ENCODE data around the gene COX7A1. TPM values are rescaled to one million over a fixed set of nuclear protein-coding genes. Genes with fewer than 3 reads are reported as not detected.

Gene COX7A1
- total RNA-seq, 1 donor from 2014 or later: 1.7 TPM

GRCh38 chr19:36115453-36116343 lies 36.5 kb downstream of the COX7A1 start, which contains the start of gene TBCB:
Gene TBCB, plus strand, starts transcription at chr19:36115468. Its CDS starts 93 bp downstream, at chr19:36115561.
- DNase-seq (ENCODE audit: low read depth): no peak
- peak within 1 kb of the TSS; percentile 90 for H3K4me3 ChIP-seq (ENCODE audit: low read depth, low read length)
- no peak for TF ChIP-seq CTCF (conservative IDR thresholded peaks at IDR 0.05; ENCODE audit: low read depth, low read length)

- H3K4me3 ChIP-seq (ENCODE audit: low read depth, low read length): peak within 1 kb of the TSS; percentile 90
- TF ChIP-seq CTCF (conservative IDR thresholded peaks at IDR 0.05; ENCODE audit: low read depth, low read length): no peak
- DNase-seq (ENCODE audit: low read depth): peak; percentile 97
Measured at GRCh38 chr19:36114721-36115452, 37.4 kb downstream of the COX7A1 start, which contains the start of gene POLR2I. Gene POLR2I, minus strand, starts transcription at chr19:36114875. Its CDS starts 19 bp downstream, at chr19:36114856.

GRCh38 chr19:36113894-36114720 lies 38.1 kb downstream of the COX7A1 start:
- DNase-seq (ENCODE audit: low read depth): no peak
- peak overlapping the region; percentile 90 for H3K4me3 ChIP-seq (ENCODE audit: low read depth, low read length)
- TF ChIP-seq CTCF (conservative IDR thresholded peaks at IDR 0.05; ENCODE audit: low read depth, low read length): peak; percentile 35

GRCh38 chr19:36113425-36113824 lies 38.8 kb downstream of the COX7A1 start:
- peak overlapping the region; percentile 90 for H3K4me3 ChIP-seq (ENCODE audit: low read depth, low read length)
- DNase-seq (ENCODE audit: low read depth): no peak
- TF ChIP-seq CTCF (conservative IDR thresholded peaks at IDR 0.05; ENCODE audit: low read depth, low read length): no peak

GRCh38 chr19:36112678-36113077 lies 39.6 kb downstream of the COX7A1 start:
- H3K4me3 ChIP-seq (ENCODE audit: low read depth, low read length): no peak overlapping the region
- no peak for TF ChIP-seq CTCF (conservative IDR thresholded peaks at IDR 0.05; ENCODE audit: low read depth, low read length)
- no peak for DNase-seq (ENCODE audit: low read depth)

- no peak for DNase-seq (ENCODE audit: low read depth)
- TF ChIP-seq CTCF (conservative IDR thresholded peaks at IDR 0.05; ENCODE audit: low read depth, low read length): no peak
- no peak overlapping the region for H3K4me3 ChIP-seq (ENCODE audit: low read depth, low read length)
Measured at GRCh38 chr19:36111200-36111539, 41.1 kb downstream of the COX7A1 start.

All from epithelial cell of proximal tubule (primary cell).